ENCODE data around the gene ZNF341. TPM values are rescaled to one million over a fixed set of nuclear protein-coding genes. Genes with fewer than 3 reads are reported as not detected.

The ZNF341 gene
- total and polyA plus RNA-seq, 9 of the 15 experiments (the other 6 are each of a cell fraction or from before 2014, with no cell fraction given): 0.08 to 2.6 (median 1.0) TPM

GRCh38 chr20:33819456-33819855 is 87.7 kb downstream of the ZNF341 start:
- DNase-seq (ENCODE audit: extremely low read depth in 1 of 4, low spot score in 3 of 4) (no peak), ATAC-seq (no peak), FAIRE-seq (no peak)
- no TSS peak for BruUV-seq (replicated peaks)
- H3K9me1 ChIP-seq (ENCODE audit: control insufficient read depth, insufficient read depth, low read length): no peaks in the 10 kb centered on the region
- H3K27ac ChIP-seq (ENCODE audit: extremely low read depth, low read depth, low read length): no peak overlapping the region
- peaks cover 0 to 3% of the 10 kb centered on the region in 2 experiments; a peak in 2 of 5 replicates for H3K4me1 ChIP-seq (replicated peaks in 1 of 2; ENCODE audit: control insufficient read depth in 2 of 2, insufficient read depth in 2 of 2, low read length in 2 of 2)
- 90% methylated on average over 1 of the region's 1 CpG for WGBS (ENCODE audit: insufficient coverage, low coverage, missing lambda C conversion rate)
- no peak overlapping the region for H3K4me3 ChIP-seq
- TF ChIP-seq RFX7 (CRISPR knock-in tag; IDR thresholded peaks at IDR 0.05): no peak
- TF ChIP-seq MEIS2 (IDR thresholded peaks at IDR 0.05; ENCODE audit: partially characterized antibody): no peak
- no peak for TF ChIP-seq PPARD (CRISPR knock-in tag; IDR thresholded peaks at IDR 0.05)
- no peak for TF ChIP-seq SNIP1 (IDR thresholded peaks at IDR 0.05; ENCODE audit: low read depth)
- TF ChIP-seq ZNF436 (CRISPR knock-in tag; IDR thresholded peaks at IDR 0.05): no peak
- no peak for TF ChIP-seq TCFL5 (CRISPR knock-in tag; conservative IDR thresholded peaks at IDR 0.05)
- no peak for TF ChIP-seq ZBTB49 (CRISPR knock-in tag; IDR thresholded peaks at IDR 0.05; ENCODE audit: borderline replicate concordance)
- no peak for TF ChIP-seq CBX8 (IDR thresholded peaks at IDR 0.05; ENCODE audit: borderline replicate concordance, extremely low read depth, low read depth, low read length, poor library complexity, severe bottlenecking)
- no peak for TF ChIP-seq YY1 (IDR thresholded peaks at IDR 0.05; ENCODE audit: borderline replicate concordance in 1 of 3, control insufficient read depth in 1 of 3, extremely low read depth in 1 of 3, insufficient read depth in 3 of 3, insufficient read length in 1 of 3, insufficient replicate concordance in 2 of 3, low read depth in 1 of 3, low read length in 2 of 3)
- peaks cover 74% of the 10 kb centered on the region for H3K79me2 ChIP-seq (ENCODE audit: control insufficient read depth, insufficient read depth, low read length)
- no peaks in the 10 kb centered on the region for H3K27me3 ChIP-seq (ENCODE audit: control insufficient read depth in 2 of 2, insufficient read depth in 2 of 2, low read length in 2 of 2)
- H3K4me2 ChIP-seq (ENCODE audit: insufficient read depth, low read length): no peak overlapping the region
- intact Hi-C loops (cut with micrococcal nuclease): no loop called here
- ChIA-PET CTCF (ENCODE audit: low intra/inter-chr PET ratio) (no interaction called here), POLR2A (interaction anchor here (0.9 to 2.7 kb wide), 3 partner anchors 9 to 25 kb away, joined by 3 to 9 read pairs (median 6); no protein-coding TSS in a partner anchor)
- H3K9ac ChIP-seq (ENCODE audit: insufficient read depth in 1 of 2, low read depth in 2 of 2, low read length in 2 of 2): no peak overlapping the region
- peaks cover 11% of the 10 kb centered on the region for H4K20me1 ChIP-seq (replicated peaks; ENCODE audit: control insufficient read depth, insufficient read depth, low read length)
- in situ Hi-C loops (cut with MboI): no loop called here
- no peak overlapping the region for H2AFZ ChIP-seq (ENCODE audit: low read depth, low read length)
- H3K9me3 ChIP-seq (replicated peaks; ENCODE audit: control insufficient read depth, insufficient read depth, low read depth, low read length): no peaks in the 10 kb centered on the region
- H3K36me3 ChIP-seq (ENCODE audit: control insufficient read depth, insufficient read depth, low read length): peaks cover 10% of the 10 kb centered on the region; the same call in 2 of the 3 replicates

All from K562 (cell line).